Stimulated activated naive CD8-positive, alpha-beta T cell treated with anti-CD3 and anti-CD28 coated beads, Interleukin-15, Interleukin-2, amounts not matched to agents 100 U/mL and 50 U/mL, for 24 hours (primary cell): ENCODE measurements around the gene CD101.

Experiments
- ATAC-seq: fragments of 150-1000 bp; cut with Tn5 transposase; one replicate; pipeline ENCODE4 v1.10.0; 2021
- DNase-seq: peaks from one replicate; pipeline ENCODE4 v3.0.0; 2021

Gene CD101

DNA sequence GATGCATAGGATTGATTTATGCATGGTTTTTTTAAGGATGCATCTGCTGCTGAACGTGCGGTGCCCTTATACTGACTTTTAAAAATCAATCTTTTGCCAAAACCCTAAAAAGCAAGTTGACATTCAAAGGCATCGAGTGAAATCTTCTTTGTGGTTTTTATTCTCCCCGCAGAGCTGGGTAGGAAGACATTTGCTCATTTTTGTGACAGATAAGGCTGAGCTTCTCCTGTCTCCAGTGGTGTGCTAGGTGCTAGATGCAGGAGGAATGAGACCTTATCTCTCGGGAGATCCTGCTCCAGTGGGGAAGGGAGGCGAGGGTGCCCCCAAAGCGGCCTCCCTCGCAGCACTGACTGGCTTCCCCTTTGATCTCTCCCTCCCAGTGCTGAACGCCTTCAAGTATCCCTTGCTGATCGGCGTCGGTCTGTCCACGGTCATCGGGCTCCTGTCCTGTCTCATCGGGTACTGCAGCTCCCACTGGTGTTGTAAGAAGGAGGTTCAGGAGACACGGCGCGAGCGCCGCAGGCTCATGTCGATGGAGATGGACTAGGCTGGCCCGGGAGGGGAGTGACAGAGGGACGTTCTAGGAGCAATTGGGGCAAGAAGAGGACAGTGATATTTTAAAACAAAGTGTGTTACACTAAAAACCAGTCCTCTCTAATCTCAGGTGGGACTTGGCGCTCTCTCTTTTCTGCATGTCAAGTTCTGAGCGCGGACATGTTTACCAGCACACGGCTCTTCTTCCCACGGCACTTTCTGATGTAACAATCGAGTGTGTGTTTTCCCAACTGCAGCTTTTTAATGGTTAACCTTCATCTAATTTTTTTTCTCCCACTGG is 14.9 kb upstream of the CD101 start:
- ATAC-seq (peak; percentile 65), DNase-seq (peak; percentile 45)

GRCh38 chr1:116987256-116987555 is 14.4 kb upstream of the CD101 start:
- DNase-seq (peak; percentile 65), ATAC-seq (peak; percentile 59)

- ATAC-seq (no peak), DNase-seq (no peak)
Observed at GRCh38 chr1:116988248-116988647, 13.3 kb upstream of the CD101 start.

DNA sequence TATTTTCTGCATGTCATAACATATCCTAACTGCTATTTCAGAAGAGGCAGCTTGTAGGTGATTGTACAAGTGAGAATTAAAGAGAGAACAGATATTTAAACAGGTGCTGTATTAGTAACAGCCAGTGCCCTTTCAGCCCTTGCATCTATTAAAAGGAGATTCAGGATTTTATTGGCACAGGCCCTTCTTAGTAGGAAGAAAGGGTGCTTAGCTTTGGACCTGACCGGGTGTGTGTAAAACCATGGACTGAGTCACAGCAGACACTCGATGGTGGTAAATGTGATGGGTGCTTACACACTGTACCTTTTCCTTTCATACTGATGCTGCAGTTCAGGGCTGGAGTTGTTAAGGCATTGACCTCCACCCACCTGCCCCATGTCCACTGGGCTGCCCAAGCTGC is 12.7 kb upstream of the CD101 start:
- DNase-seq (no peak), ATAC-seq (no peak)

DNA sequence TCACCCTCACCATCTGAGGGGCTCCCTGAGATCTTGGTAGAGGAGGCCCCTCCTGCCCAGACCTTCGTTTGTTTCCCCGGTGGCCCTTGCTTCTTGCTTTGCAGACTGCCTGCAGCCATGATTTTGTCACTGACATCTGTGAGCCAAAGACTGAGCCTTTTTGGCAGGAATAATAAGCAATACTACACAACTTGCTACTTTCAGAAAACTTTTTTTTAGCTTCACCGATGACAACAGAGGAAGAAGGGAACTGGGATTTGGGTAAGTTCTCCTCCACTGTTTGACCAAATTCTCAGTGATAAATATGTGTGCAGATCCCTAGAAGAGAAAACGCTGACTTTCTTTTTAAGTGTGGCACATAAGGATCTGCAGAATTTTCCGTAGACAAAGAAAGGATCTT is 11.7 kb upstream of the CD101 start:
- DNase-seq (no peak), ATAC-seq (no peak)

DNA sequence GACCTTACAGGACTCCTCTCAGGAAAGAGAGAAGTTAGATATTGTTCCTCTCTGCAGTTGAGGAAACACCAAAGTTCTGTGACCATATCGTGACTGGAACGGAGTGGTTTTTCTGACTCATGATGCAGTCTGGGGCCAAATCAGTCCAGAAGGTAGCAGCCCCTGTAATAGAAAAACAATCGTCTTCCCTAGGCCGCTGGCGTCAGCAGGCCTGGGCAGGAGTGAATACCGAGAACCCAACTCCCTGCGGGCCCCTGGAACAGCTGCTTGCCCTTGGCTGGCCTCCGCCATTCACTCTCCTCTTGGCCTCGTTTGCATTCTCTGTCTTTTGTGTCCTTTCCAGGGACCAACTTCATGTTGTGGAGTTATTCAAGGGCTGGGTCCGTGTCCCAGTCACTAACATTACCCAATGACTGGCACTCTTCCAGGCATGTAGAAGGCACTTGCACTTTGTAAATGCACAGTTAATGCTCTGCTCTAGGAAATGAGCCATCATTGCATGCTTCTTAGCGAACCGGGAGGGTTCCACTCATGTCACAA is 10.9 kb upstream of the CD101 start:
- no peak for ATAC-seq
- no peak for DNase-seq

DNA sequence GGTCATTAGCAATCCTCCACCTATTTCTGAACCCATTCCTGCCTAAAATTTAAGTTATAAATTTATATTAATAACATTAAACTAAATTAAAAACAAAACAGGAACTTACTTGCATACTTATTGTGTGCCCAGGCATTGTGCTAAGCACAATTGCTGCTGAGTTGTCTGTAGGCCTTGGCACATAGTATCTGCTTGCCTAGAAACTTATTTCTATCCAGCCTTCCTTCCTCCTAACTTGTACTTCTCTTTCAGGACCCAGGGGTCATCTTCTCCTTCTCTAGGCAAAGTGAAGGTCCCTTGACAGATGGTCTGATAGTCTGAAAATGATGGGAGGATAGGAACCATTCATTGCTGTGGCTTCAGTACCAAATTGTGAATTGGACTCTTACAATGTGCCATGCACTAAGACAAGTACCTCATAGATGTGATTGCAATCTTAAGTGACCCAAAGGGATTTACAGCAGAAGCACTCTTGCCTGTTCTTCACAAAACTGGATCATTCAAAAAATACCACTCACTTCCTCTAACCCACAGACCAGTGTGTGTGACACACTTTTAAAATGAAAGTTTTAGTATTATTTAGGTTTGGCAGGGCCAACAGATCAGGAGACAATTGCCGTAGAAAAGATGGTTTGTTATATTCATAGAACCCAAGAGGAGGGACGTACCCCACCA is 10.3 kb upstream of the CD101 start:
- no peak for ATAC-seq
- DNase-seq, result no peak

DNA sequence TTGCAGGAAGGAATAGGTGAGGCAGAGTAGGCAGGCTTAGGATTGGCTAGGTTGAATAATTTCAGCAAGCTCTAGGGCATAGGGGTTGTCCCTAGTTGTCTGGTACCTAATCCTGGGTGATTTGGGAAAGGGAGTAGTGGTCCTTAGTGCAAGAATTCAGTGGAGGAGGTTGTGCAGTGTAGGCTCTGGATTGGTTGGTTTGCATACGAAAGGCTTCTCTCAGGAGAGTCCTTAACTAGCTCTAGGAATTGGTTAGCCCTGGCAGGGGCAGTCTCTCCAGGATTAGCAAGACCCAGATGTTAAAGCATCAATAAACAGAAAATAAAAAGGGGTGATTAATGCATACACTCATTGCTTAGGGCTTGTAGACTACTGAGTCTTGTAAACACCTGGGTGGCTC is 9.6 kb upstream of the CD101 start:
- DNase-seq (no peak), ATAC-seq (no peak)

GRCh38 chr1:116993286-116993685 is 8.3 kb upstream of the CD101 start:
- DNase-seq (no peak), ATAC-seq (no peak)

DNA sequence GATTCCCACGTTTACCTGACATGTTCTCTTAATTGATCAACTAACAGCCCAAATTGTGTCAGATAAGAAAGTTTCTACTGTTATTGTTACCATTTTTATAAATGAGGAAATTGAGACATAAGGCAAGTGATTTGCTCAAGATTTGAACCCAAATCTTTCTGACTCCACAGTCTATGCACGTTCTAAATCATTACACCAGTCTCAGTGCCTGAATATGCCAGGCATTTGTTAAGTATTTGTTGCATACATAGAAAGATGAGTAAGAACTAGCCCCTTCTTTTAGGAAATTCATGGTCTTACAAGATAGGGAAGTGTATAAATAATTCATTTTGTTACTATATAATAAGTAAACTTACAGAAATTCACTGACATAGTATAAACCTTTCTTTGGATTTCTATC is 7.1 kb upstream of the CD101 start:
- ATAC-seq (no peak), DNase-seq (no peak)

DNA sequence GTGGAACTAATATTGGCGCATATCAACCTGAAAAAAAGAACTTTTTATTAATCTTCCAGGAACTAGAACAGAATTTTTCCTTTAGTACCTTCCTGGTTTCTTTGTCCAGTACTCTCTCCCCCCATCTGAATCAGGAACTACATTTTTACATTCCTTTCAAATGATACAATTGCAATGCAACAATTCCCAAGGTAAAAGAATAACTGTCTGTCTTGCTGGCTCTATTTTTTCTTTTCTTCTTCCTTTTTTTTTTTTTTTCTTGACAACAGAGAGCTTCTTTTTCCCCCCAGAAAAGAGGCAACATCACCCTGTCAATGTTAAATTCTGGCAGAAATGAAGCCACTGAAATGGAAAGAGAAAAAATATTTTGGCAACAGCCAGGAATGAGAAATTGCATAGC is 4.5 kb upstream of the CD101 start:
- no peak for DNase-seq
- no peak for ATAC-seq

GRCh38 chr1:116997636-116998035 is 3.9 kb upstream of the CD101 start:
- no peak for DNase-seq
- ATAC-seq, result no peak

DNA sequence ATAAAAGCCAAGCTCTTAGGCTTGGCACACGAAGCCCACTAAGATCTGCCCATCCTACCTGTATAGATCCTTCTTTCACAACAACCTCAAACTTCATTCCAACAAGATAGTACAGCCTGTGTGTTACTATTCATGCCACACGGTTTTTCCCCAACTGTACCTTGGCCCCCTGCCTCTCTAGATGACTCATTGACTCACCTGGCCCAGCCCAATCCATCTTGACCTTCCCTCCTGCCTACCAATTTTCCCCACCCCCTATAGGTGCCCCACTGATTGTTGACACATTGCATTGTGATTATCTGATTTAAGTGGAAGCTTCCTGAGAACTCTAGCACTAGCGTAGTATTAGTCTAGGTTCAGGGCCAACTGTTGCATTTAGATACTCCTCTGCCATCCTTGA is 2.0 kb upstream of the CD101 start:
- no peak for DNase-seq
- ATAC-seq, result no peak

- ATAC-seq, result no peak
- no peak for DNase-seq
Observed at GRCh38 chr1:117000142-117000541, 1.4 kb upstream of the CD101 start.

DNA sequence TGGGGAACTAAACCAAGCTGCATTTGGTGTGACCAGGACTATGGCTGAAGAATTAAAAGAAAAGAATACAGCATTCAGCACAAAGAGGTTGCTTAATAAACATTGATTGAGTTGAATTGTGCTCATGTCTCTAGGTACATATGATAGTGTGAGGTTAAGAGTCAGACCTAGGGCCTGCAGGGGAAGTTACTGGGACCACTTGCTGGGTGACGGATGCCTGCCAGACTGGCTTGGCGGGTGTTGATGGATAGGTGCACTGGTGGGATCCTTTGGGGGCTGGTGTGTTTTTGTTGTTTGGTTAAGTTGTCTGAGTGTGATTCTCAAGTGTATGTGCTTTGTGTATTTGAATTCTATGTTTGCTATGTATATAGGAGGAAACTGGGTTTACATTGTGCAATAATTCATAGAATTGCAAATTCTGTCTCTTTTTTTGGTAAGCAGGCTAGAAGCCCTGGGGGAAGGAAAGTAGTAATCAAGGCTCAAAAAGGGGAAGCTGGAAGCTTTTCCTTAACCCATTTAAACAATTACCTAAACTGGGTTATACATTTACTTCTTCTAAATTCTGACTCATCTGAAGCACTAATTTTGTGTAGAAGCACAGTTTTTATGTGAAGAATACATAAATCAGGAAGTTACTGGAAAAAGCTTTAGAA is 1.8 kb downstream of the CD101 start:
- DNase-seq (no peak), ATAC-seq (no peak)

DNA sequence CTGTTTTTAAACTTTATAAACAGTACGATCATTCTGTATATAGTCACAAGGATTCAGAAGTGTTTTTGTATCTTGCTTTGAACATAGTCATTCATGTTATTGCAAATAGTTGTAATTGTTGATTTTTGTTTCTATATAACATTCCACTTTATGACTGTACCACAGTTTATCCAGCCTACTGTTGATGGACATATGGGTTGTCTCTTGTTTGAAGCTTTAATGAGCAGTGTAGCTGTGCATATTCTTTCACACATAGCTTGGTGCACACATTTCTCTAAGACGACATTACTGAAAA is 6.1 kb downstream of the CD101 start:
- DNase-seq (no peak), ATAC-seq (no peak)

DNA sequence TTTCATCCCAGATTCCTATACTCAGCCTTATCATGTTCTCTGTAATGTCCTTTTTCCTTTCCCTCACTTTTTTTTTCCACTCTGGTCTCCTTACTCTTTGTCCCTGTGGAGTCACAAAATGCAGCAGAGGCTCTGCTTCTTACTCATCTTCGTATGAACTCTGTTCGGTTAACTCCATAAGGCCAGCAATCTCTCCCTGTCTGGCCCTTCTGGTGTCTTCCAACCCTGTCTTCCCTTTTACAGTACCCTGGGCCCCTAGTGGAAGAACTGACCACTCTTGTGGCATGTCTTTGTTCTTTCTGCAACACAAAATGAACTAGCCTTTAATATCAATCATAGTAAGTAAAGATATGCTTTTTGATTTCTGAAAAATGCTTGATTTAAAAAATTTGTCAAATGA is 7.1 kb downstream of the CD101 start:
- no peak for ATAC-seq
- DNase-seq, result no peak

DNA sequence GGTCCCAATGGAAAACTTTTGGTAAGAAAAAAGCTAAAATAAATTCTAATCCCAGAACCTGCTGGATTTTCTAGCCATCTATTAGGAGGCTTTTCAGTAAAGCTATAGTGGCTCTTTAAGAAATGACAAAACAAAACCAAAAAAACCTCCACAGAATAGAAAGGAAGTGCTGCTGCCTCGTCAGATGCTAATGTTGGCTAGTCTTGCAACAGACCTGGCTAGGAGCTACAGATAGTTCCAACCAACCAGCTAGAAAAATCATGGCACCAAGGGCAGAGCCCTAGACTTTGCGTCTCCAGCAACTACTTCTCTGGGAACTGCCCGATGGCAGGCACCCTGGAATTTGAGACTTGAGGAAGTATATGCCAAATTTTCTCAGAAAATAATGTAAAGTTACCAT is 7.6 kb downstream of the CD101 start:
- DNase-seq, result no peak
- peak; percentile 35 for ATAC-seq

DNA sequence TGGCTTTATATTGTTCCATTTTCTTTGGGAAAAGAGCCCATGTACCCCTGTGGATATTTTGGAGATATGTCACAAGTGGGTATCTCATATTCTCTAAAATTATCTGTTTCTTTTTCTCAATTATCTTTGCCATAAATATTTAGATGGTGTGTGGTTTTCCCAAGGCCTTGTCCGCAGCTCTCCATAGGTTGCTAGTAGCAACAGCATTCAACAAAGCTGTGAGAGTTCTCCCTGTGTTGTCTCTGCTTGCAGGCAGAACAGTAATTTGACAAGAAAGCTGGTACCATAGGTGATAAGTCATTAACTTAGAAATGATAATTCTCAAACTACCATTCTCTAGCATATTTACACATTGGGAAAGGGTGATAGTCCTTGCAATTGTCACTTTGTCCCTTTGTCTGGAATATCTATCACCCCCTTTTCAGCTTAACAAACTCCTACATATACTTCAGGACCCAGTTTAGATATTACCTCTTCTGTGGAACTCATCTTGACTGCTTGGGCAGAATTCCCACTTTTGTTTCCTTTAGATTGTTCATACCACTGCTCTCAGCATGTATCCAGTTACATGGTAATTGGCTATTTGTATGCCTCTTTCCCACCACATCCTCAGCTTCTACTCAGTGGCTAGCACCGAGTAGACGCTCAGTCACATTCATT is 8.9 kb downstream of the CD101 start:
- ATAC-seq (no peak), DNase-seq (no peak)

GRCh38 chr1:117011334-117011733 is 9.8 kb downstream of the CD101 start:
- ATAC-seq, result no peak
- DNase-seq, result no peak

GRCh38 chr1:117013309-117013858 is 11.8 kb downstream of the CD101 start:
- no peak for DNase-seq
- ATAC-seq, result no peak

DNA sequence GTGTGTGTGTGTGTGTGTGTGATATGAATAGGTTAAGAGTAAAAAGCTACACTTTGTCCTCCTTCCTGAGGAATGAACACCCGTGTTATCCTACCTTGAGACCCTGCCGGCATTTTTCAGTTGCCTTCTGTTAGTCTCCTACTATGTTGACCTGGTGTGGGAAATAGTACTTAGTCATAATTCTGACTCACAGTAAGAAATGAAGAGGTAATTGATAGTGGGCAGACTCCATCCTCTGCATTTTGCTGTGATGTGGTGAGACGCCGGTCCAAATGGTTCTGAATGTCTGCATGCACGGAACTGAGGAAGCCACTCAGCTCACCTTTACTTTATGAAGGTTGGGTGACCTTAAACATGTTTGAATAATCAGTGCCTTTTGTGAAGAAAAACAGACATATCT is 12.6 kb downstream of the CD101 start:
- DNase-seq, result no peak
- ATAC-seq, result peak; percentile 73

GRCh38 chr1:117015724-117016123 is 14.2 kb downstream of the CD101 start:
- DNase-seq, result no peak
- ATAC-seq, result no peak
